ENCODE data around the gene CPN2. TPM values are rescaled to one million over a fixed set of nuclear protein-coding genes. Genes with fewer than 3 reads are reported as not detected.

CPN2 gene
- total and polyA plus RNA-seq, 2 of the 8 experiments (the other 6 are each of a cell fraction or from before 2014, with no cell fraction given) = 0.03 TPM; not detected in 1

GRCh38 chr3:194397757-194398312 lies 46.7 kb upstream of the CPN2 start:
- H3K79me2 ChIP-seq (ENCODE audit: control insufficient read depth in 1 of 2, insufficient read depth in 2 of 2, low read length in 2 of 2) = no peaks in the 10 kb centered on the region
- peaks cover 16 to 35% (median 25%) of the 10 kb centered on the region in 4 experiments for H3K27me3 ChIP-seq (replicated peaks in 1 of 4; ENCODE audit: control insufficient read depth in 3 of 4, extremely low read depth in 1 of 4, insufficient read depth in 3 of 4, low read length in 3 of 4)
- H2BK12ac ChIP-seq (ENCODE audit: low read depth, low read length) = peak overlapping the region; percentile 80; the same call in 1 of the 2 replicates
- DNase-seq (ENCODE audit: low read depth in 1 of 2, low spot score in 2 of 2) (no peak), FAIRE-seq (no peak)
- no peak overlapping the region for H3K27ac ChIP-seq (ENCODE audit: low read depth, low read length)
- no peaks in the 10 kb centered on the region for H3K79me1 ChIP-seq (ENCODE audit: low read depth, low read length)
- no peak overlapping the region for H3K14ac ChIP-seq (ENCODE audit: insufficient read length)
- CTCF ChIA-PET (ENCODE audit: partially characterized antibody) = interaction anchor here (0.8 to 6.7 kb wide), 12 partner anchors 8 to 232 kb away, joined by 3 to 122 read pairs (median 4); partner anchors contain the start of genes CPN2 and LRRC15
- H3K4me3 ChIP-seq (ENCODE audit: extremely low read depth in 1 of 4, insufficient read depth in 2 of 4, low read depth in 3 of 4, low read length in 4 of 4) = peak overlapping the region; percentile 5 to 57 (median 48); a peak in 5 of 8 replicates
- no peak overlapping the region for H2BK120ac ChIP-seq (replicated peaks; ENCODE audit: low read depth, low read length)
- 0 out of 2 replicates have a peak overlapping the region, but pooled peaks have one; percentile 18 for H2BK20ac ChIP-seq (ENCODE audit: low read length)
- peaks cover 0 to 11% (median 5%) of the 10 kb centered on the region in 4 experiments; a peak in 5 of 7 replicates for H3K4me1 ChIP-seq (replicated peaks in 1 of 4; ENCODE audit: control insufficient read depth in 3 of 4, insufficient read depth in 4 of 4, low read length in 3 of 4)
- no peak overlapping the region for H3K4ac ChIP-seq (replicated peaks; ENCODE audit: insufficient read length, low read depth, low read length)
- H2AFZ ChIP-seq (ENCODE audit: low read length) = 0 out of 2 replicates have a peak overlapping the region, but pooled peaks have one; percentile 46
- H3K36me3 ChIP-seq (ENCODE audit: control insufficient read depth in 2 of 4, insufficient read depth in 4 of 4, low read length in 3 of 4) = no peaks in the 10 kb centered on the region
- no peak overlapping the region for H2BK5ac ChIP-seq (ENCODE audit: low read depth, low read length)
- no peak overlapping the region for H4K91ac ChIP-seq (replicated peaks; ENCODE audit: insufficient read length, low read length)
- H3K56ac ChIP-seq (replicated peaks; ENCODE audit: insufficient read length, low read depth, low read length) = no peak overlapping the region
- no peak overlapping the region for H3K9ac ChIP-seq (replicated peaks in 1 of 4; ENCODE audit: extremely low read depth in 1 of 4, low read depth in 3 of 4, low read length in 3 of 4)
- peak overlapping the region; percentile 64 to 80 for H3K4me2 ChIP-seq (ENCODE audit: insufficient read depth in 1 of 2, low read depth in 2 of 2, low read length in 2 of 2)
- H4K20me1 ChIP-seq (replicated peaks in 1 of 2; ENCODE audit: control insufficient read depth in 1 of 2, insufficient read depth in 2 of 2, low read length in 2 of 2) = no peaks in the 10 kb centered on the region
- WGBS, 2 experiments (ENCODE audit: extremely low coverage in 1 of 2, insufficient coverage in 1 of 2, insufficient read length in 1 of 2, insufficient replicate concordance in 2 of 2, low coverage in 1 of 2, low lambda C conversion rate in 2 of 2, missing lambda C conversion rate in 1 of 2) = 42% methylated on average over 35 of the region's 38 CpGs; no CpG with 5 or more reads in 1 of the 2 experiments
- H3K9me3 ChIP-seq (ENCODE audit: insufficient read depth in 2 of 2, low read depth in 1 of 2, low read length in 1 of 2) = peaks cover 0 to 4% of the 10 kb centered on the region in 2 experiments; a peak in 1 of 4 replicates
- H4K5ac ChIP-seq (ENCODE audit: insufficient read length, low read depth, low read length) = no peak overlapping the region
- no peak overlapping the region for H4K8ac ChIP-seq (ENCODE audit: extremely low read depth, insufficient read depth, low read length)
- no peak overlapping the region for H3K23ac ChIP-seq (ENCODE audit: insufficient read length)
- POLR2A ChIA-PET (ENCODE audit: partially characterized antibody) = interaction anchor here (1.0 to 3.0 kb wide), 7 partner anchors 10 to 67 kb away, joined by 3 to 15 read pairs (median 3); no protein-coding TSS in a partner anchor
- H2BK15ac ChIP-seq (ENCODE audit: low read length) = 0 out of 2 replicates have a peak overlapping the region, but pooled peaks have one; percentile 46
- H3K23me2 ChIP-seq (ENCODE audit: low read depth, low read length) = peaks cover 3% of the 10 kb centered on the region
- no peak overlapping the region for H3K18ac ChIP-seq (ENCODE audit: extremely low read depth, low read length)
- no peak overlapping the region for H2AK5ac ChIP-seq (ENCODE audit: low read depth, low read length)
- TF ChIP-seq POLR2A (IDR thresholded peaks at IDR 0.05; ENCODE audit: control extremely low read depth in 1 of 2, low read depth in 2 of 2, low read length in 2 of 2) (no peak), RXRA (IDR thresholded peaks at IDR 0.05; ENCODE audit: insufficient read depth, low read depth, low read length) (no peak), SIRT6 (IDR thresholded peaks at IDR 0.05; ENCODE audit: low read length) (no peak), RFX5 (IDR thresholded peaks at IDR 0.05; ENCODE audit: borderline replicate concordance, low read depth, low read length) (no peak), CHD1 (IDR thresholded peaks at IDR 0.05; ENCODE audit: low read depth, low read length) (no peak), PHF8 (conservative IDR thresholded peaks at IDR 0.05; ENCODE audit: low read depth, low read length) (no peak), KDM4A (IDR thresholded peaks at IDR 0.05; ENCODE audit: low read depth, low read length, severe bottlenecking) (peak; percentile 50), FOSL1 (IDR thresholded peaks at IDR 0.05; ENCODE audit: insufficient read depth, low read depth, low read length) (no peak), EZH2 (IDR thresholded peaks at IDR 0.05; ENCODE audit: low read depth, low read length, severe bottlenecking) (peak; percentile 80), GABPA (IDR thresholded peaks at IDR 0.05; ENCODE audit: borderline replicate concordance, insufficient read depth, low read length) (no peak), CHD2 (IDR thresholded peaks at IDR 0.05; ENCODE audit: low read length) (no peak), TAF7 (optimal IDR thresholded peaks at IDR 0.05; ENCODE audit: borderline replicate concordance, low read depth, low read length) (no peak), MAFK (IDR thresholded peaks at IDR 0.05; ENCODE audit: low read depth, low read length) (no peak)

Measured in H1 (cell line).